GM18526 (cell line): ENCODE results near the gene SLC35E2B.

Experiments used
- POLR2A ChIP-seq: IDR thresholded peaks from 3 replicates; pipeline ENCODE4 v1.6.1; 2011; ENCODE audit not compliant: insufficient read length; ENCODE audit errors: extremely low read depth

Gene SLC35E2B

DNA sequence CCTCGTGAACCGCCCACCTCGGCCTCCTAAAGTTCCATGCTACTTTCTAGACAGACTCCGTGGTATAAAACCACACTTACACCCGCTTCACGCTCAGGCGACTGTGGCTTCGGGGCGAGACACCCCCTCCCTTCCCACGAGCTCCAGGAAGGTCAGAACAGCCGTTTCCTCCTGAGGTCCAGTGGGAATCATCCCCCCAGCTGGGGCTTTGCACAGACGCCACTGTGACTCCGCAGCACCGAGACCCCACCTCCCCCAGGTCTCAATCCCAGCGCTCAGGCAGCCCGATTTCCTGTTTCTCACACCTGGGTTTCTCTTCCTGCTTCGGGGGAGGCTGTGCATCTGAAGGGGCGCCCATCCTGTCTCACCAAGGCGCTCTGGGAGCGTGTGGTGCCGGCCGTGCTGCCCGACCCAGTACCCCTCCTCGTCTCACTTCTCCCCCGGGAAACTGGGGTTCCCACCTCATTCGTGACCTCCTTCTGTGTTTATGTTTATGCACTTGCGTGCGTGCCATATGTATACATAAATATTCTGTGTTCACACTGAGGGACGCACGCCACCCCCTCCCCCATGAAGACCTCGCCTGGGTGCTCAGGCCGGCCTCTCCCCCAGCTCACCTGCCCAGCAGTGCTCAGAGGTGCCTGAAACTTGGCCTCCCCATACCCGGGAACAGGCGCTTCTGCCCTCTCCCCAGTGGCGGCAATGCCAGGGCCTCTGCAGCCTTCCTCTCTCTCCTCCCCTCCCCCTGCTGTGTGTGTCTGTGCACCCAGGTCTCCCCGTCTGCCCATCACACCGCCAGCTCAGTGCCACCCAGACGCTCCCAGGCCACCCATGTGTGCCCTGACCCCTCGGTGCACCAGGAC lies 14.6 kb downstream of the SLC35E2B start:
- TF ChIP-seq POLR2A: peak; percentile 60

DNA sequence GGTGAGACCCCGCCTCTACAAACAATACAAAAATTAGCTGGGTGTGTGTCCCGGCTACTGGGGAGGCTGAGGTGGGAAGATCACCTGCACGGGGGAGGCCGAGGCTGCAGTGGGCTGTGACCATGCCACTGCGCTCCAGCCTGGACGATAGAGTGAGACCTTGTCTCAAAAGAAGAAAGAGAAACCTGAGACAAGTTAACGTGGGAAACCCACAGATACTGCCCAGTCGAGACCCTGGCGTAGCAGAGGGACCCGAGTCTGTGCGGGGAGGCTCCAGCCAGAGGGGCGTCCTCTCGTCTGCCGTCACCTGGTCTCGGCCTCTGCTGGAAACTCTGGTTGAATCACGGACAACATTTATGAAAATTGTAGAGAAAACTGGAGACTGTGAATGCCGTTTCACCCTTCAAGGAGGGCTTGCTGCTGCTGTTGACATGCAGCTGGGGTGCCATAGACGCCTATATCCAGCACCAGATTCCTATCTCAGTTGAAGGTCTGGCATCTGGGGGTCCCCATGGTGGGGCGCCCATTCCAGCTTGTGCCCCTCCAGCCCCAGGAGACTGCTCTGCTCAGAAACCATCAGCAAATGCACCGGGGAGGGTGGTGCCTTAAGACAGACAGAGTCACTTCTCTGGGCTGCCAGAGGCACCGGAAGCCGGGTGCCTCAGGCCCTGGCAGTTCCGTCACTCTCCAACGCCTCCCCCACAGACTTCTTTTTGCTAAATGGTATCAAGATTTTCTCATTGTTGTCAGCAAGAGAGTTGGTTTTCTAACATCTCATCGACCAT lies 20.2 kb downstream of the SLC35E2B start:
- TF ChIP-seq POLR2A: no peak

GRCh38 chr1:1671365-1672119 lies 21.1 kb downstream of the SLC35E2B start:
- no peak for TF ChIP-seq POLR2A

DNA sequence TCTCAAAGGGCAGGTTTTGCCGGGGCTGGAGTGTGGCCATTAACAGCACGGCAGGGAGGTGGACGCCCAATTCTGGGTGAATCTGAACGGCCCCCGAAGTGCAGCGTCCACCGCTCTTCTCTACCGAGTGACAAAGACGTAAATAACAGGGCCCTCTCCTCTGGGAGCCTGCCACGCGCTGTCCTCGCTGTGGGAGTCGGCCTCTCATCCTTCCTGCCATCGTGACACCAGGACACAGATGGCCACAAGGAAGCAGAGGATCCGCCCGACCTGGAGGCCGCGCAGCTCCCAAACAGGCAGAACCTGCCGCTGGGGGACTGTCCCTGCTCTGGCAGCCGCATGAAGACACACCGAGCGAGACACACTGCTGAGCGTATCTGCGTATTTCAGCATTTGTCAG lies 21.7 kb downstream of the SLC35E2B start:
- TF ChIP-seq POLR2A: no peak

GRCh38 chr1:1669468-1670440 lies 22.8 kb downstream of the SLC35E2B start:
- no peak for TF ChIP-seq POLR2A

GRCh38 chr1:1666526-1666925 lies 26.1 kb downstream of the SLC35E2B start:
- TF ChIP-seq POLR2A: no peak

DNA sequence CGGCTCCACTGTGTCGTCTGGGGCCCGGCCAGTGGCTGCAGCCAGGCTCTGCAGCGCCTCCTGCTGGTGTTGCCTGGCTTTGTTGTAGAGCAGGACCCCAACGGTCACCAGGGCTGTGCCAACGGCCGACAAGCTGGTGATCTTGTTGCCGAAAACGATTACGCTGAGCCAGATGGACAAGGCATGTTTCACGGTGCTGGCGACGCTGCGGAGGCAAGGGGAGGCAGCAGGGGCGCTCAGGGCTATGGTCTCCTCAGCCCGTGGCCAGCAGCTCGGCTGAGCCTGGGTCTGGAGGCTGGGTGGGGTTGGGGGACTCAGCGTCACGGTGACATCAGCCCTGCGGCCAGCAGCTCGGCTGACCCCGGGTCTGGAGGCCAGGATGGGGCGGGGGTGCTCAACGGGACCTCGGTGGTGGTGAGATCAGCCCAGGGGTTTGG lies 26.8 kb downstream of the SLC35E2B start:
- TF ChIP-seq POLR2A: no peak

GRCh38 chr1:1664941-1665814 lies 27.4 kb downstream of the SLC35E2B start:
- TF ChIP-seq POLR2A: no peak

- TF ChIP-seq POLR2A: peak; percentile 59
Measured at GRCh38 chr1:1658583-1659549, 33.7 kb downstream of the SLC35E2B start, which contains the start of gene CDK11B. Gene CDK11B, minus strand, starts transcription at chr1:1659004. Its CDS starts 1,519 bp downstream, at chr1:1657485.

DNA sequence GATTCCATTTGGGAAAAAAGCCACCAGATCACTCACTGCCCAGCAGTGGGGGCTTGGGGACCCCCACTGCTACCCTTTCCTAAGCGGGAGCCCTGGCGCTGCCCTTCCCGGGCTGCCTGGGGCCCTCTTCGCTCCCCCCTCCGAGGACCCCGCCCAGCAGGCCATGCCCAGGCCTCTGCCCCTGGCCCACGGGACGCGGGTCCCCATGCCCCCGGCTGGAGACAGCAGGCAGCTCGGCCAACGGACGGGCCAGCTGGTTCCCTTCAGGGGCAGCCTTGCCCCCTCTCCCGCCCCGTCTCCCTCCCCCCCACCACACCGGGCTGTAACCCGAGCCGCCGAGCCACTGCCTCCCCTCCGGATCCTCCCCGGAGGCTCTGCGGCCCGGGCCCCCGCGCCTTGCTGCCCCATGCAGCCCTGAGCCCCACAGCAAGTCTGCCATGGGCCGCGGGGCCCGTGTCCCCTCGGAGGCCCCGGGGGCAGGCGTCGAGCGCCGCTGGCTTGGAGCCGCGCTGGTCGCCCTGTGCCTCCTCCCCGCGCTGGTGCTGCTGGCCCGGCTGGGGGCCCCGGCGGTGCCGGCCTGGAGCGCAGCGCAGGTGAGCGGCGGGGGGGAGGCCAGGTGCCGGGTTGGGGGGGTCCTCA lies 60.7 kb downstream of the SLC35E2B start, which contains the start of gene MMP23B:
TSS of gene MMP23B (plus strand) at position 392 of the 639 bp plus-strand sequence. CDS start at position 438, 46 bp downstream.
- no peak for TF ChIP-seq POLR2A

DNA sequence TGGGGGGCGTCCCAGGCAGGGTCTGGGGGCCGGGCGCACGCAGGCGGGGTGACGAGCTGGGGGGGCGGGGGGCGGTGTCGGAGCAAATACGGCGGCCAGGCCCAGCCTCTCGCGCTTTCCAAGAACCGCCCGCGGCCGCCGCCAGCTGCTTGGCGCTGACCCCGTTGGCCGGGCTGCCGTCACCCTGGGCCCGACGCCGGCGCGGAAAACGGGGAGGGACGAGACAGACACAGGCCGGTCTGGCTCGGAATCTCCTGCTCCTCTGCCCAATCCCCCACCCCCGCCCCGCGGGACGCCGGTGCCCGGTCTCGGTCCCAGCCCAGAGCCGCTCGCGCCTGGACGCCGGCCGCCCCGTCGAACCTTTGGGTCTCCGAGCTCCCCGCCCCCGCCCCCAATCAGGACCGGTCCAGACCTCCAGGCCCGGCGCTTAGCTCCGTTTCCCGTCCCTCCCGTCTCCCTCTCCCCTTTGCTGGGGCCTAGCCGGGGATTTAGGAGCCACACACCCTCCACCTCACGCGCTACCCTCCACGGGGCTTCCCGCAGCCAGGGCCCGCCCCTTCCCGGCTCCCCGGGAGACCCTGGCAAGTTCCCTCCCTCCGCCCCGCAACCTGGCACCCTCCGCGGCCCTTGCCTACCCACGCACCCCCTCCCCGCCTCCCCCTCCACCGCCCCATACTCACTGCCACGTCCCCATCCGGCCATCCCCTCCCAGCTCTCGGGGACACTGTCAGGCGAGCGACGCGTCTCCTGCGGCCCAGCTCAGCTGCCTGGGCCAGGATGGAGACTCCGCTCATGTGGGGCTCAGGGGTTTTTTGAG lies 61.4 kb downstream of the SLC35E2B start:
- no peak for TF ChIP-seq POLR2A
